ENCODE data around the gene TLL2. TPM values are rescaled to one million over a fixed set of nuclear protein-coding genes. Genes with fewer than 3 reads are reported as not detected.

The TLL2 gene
- total RNA-seq, 2 donors from 2014 or later = 0.28 to 0.32 TPM

- TF ChIP-seq POLR2AphosphoS5 (IDR thresholded peaks at IDR 0.05) (no peak), CTCF (IDR thresholded peaks at IDR 0.05) (no peak), POLR2A (IDR thresholded peaks at IDR 0.05) (no peak)
- Histone ChIP-seq H3K27ac (no peak overlapping the region), H3K4me1 (replicated peaks) (peaks cover 19% of the 10 kb centered on the region), H3K36me3 (no peaks in the 10 kb centered on the region), H3K4me3 (no peak overlapping the region), H3K9me3 (no peaks in the 10 kb centered on the region), H3K27me3 (replicated peaks; ENCODE audit: insufficient read depth) (no peaks in the 10 kb centered on the region)
- intact Hi-C loops (cut with DNase I) = no loop called here
- WGBS = 82% methylated on average over 2 of the region's 2 CpGs
- DNase-seq (ENCODE audit: low spot score) = no peak
Observed at GRCh38 chr10:96387161-96387560, 126.6 kb downstream of the TLL2 start.

GRCh38 chr10:96384506-96384905, 129.2 kb downstream of the TLL2 start:
- intact Hi-C loops (cut with DNase I) = no loop called here
- Histone ChIP-seq H3K36me3 (no peaks in the 10 kb centered on the region), H3K4me1 (replicated peaks) (peaks cover 27% of the 10 kb centered on the region), H3K27ac (no peak overlapping the region), H3K9me3 (no peaks in the 10 kb centered on the region), H3K27me3 (replicated peaks; ENCODE audit: insufficient read depth) (no peaks in the 10 kb centered on the region), H3K4me3 (no peak overlapping the region)
- TF ChIP-seq CTCF (IDR thresholded peaks at IDR 0.05) (no peak), POLR2AphosphoS5 (IDR thresholded peaks at IDR 0.05) (no peak), POLR2A (IDR thresholded peaks at IDR 0.05) (no peak)
- no peak for DNase-seq (ENCODE audit: low spot score)
- 65% methylated on average over 25 of the region's 25 CpGs for WGBS

GRCh38 chr10:96380821-96381220, 132.9 kb downstream of the TLL2 start:
- WGBS = 85% methylated on average over 7 of the region's 7 CpGs
- Histone ChIP-seq H3K9me3 (no peaks in the 10 kb centered on the region), H3K4me1 (replicated peaks) (peaks cover 17% of the 10 kb centered on the region), H3K27ac (no peak overlapping the region), H3K4me3 (no peak overlapping the region), H3K27me3 (replicated peaks; ENCODE audit: insufficient read depth) (no peaks in the 10 kb centered on the region), H3K36me3 (no peaks in the 10 kb centered on the region)
- intact Hi-C loops (cut with DNase I) = no loop called here
- DNase-seq (ENCODE audit: low spot score) = no peak
- TF ChIP-seq POLR2A (IDR thresholded peaks at IDR 0.05) (no peak), CTCF (IDR thresholded peaks at IDR 0.05) (no peak), POLR2AphosphoS5 (IDR thresholded peaks at IDR 0.05) (no peak)

GRCh38 chr10:96379758-96380157, 134.0 kb downstream of the TLL2 start:
- no peaks in the 10 kb centered on the region for H3K36me3 ChIP-seq
- peaks cover 17% of the 10 kb centered on the region for H3K4me1 ChIP-seq (replicated peaks)
- H3K27ac ChIP-seq = no peak overlapping the region
- H3K9me3 ChIP-seq = no peaks in the 10 kb centered on the region
- no peak overlapping the region for H3K4me3 ChIP-seq
- WGBS = 88% methylated on average over 8 of the region's 8 CpGs
- no peak for TF ChIP-seq POLR2AphosphoS5 (IDR thresholded peaks at IDR 0.05)
- no peak for TF ChIP-seq POLR2A (IDR thresholded peaks at IDR 0.05)
- TF ChIP-seq CTCF (IDR thresholded peaks at IDR 0.05) = no peak
- intact Hi-C loops (cut with DNase I) = loop anchor here (5.0 kb wide), 1 partner anchor 133 kb away; the partner anchor contains the start of gene TLL2
- H3K27me3 ChIP-seq (replicated peaks; ENCODE audit: insufficient read depth) = no peaks in the 10 kb centered on the region
- no peak for DNase-seq (ENCODE audit: low spot score)

- no peak for TF ChIP-seq POLR2AphosphoS5 (IDR thresholded peaks at IDR 0.05)
- TF ChIP-seq CTCF (IDR thresholded peaks at IDR 0.05) = no peak
- TF ChIP-seq POLR2A (IDR thresholded peaks at IDR 0.05) = no peak
- H3K9me3 ChIP-seq = no peaks in the 10 kb centered on the region
- H3K4me3 ChIP-seq = no peak overlapping the region
- intact Hi-C loops (cut with DNase I) = loop anchor here (5.0 kb wide), 1 partner anchor 134 kb away; the partner anchor contains the start of gene TLL2
- peaks cover 17% of the 10 kb centered on the region for H3K4me1 ChIP-seq (replicated peaks)
- H3K36me3 ChIP-seq = no peaks in the 10 kb centered on the region
- 72% methylated on average over 15 of the region's 15 CpGs for whole genome bisulfite sequencing
- H3K27ac ChIP-seq = no peak overlapping the region
- no peaks in the 10 kb centered on the region for H3K27me3 ChIP-seq (replicated peaks; ENCODE audit: insufficient read depth)
- no peak for DNase-seq (ENCODE audit: low spot score)
Observed at GRCh38 chr10:96378741-96379140, 135.0 kb downstream of the TLL2 start.
